Forelimb muscle (tissue), 1 donor: ENCODE measurements around the gene SGTB. TPM values are rescaled to one million over a fixed set of nuclear protein-coding genes. Genes with fewer than 3 reads are reported as not detected.
"Not testable (repeated sequence)": the region's sequence is repeated elsewhere in the genome, so short reads cannot be mapped to it uniquely, and the experiment has no call there.

Experiments
- DNase-seq: peaks from one replicate; pipeline ENCODE4 v3.0.0-alpha.2; 2013; ENCODE audit warnings: low read depth
- polyA plus RNA-seq: library from polyadenylated mRNA; unstranded; fragments of 120-200 nt; gene quantifications from one replicate; pipeline ENCODE4 v1.2.1, GENCODE V29; 2013; ENCODE audit not compliant: insufficient read length

The SGTB gene
- polyA plus RNA-seq, 1 donor, result 7.6 TPM

- no peak for DNase-seq
Observed at GRCh38 chr5:65672796-65673195, 49.1 kb downstream of the SGTB start.

GRCh38 chr5:65668696-65669095 lies 53.2 kb downstream of the SGTB start:
- no peak for DNase-seq

- DNase-seq, result no peak
Observed at GRCh38 chr5:65663804-65664521, 57.9 kb downstream of the SGTB start.

- DNase-seq, result no peak
Observed at GRCh38 chr5:65654713-65655112, 67.2 kb downstream of the SGTB start.

GRCh38 chr5:65651144-65651543 lies 70.8 kb downstream of the SGTB start:
- no peak for DNase-seq

GRCh38 chr5:65647941-65648340 lies 74.0 kb downstream of the SGTB start:
- DNase-seq, result no peak

- no peak for DNase-seq
Observed at GRCh38 chr5:65646938-65647337, 75.0 kb downstream of the SGTB start.

- DNase-seq, result no peak
Observed at GRCh38 chr5:65640240-65640639, 81.7 kb downstream of the SGTB start.

GRCh38 chr5:65630981-65631380 lies 90.9 kb downstream of the SGTB start:
- DNase-seq, result no peak

GRCh38 chr5:65625743-65626142 lies 96.2 kb downstream of the SGTB start:
- DNase-seq, result no peak

- peak; percentile 89 for DNase-seq
Observed at GRCh38 chr5:65624571-65625555, 97.0 kb downstream of the SGTB start, which contains the start of the genes SHLD3 and TRAPPC13. Gene SHLD3 (plus strand): TSS chr5:65625027. CDS start chr5:65629588, 4,561 bp downstream. Gene TRAPPC13 (plus strand): TSS chr5:65625027. CDS start chr5:65625061, 34 bp downstream.

GRCh38 chr5:65624025-65624570 lies 97.8 kb downstream of the SGTB start, which contains the start of gene TRIM23:
Gene TRIM23 (minus strand): TSS chr5:65624333. CDS start chr5:65624274, 59 bp downstream.
- peak; percentile 88 for DNase-seq

GRCh38 chr5:65623482-65623881 lies 98.4 kb downstream of the SGTB start:
- no peak for DNase-seq

GRCh38 chr5:65621961-65622360 lies 99.9 kb downstream of the SGTB start:
- not testable (repeated sequence) for DNase-seq

GRCh38 chr5:65620021-65620420 lies 101.9 kb downstream of the SGTB start:
- DNase-seq, result no peak

Other genes starting within 250 kb of the SGTB start
- gene ADAMTS6, start 240.2 kb downstream of the SGTB start, polyA plus RNA-seq, result 0.89 TPM
- gene CENPK, start 158.9 kb downstream of the SGTB start, polyA plus RNA-seq, result 12.6 TPM
- gene PPWD1, start 158.8 kb downstream of the SGTB start, polyA plus RNA-seq, result 42.1 TPM
- gene TRIM23, start 97.8 kb downstream of the SGTB start, polyA plus RNA-seq, result 19.2 TPM
- 2.4 TPM for gene SHLD3, start 97.1 kb downstream of the SGTB start, polyA plus RNA-seq
- gene TRAPPC13, start 97.1 kb downstream of the SGTB start, polyA plus RNA-seq, result 18.5 TPM
- 19.1 TPM for gene NLN, start 96 bp upstream of the SGTB start, polyA plus RNA-seq
- gene ERBIN, start 204.5 kb upstream of the SGTB start, polyA plus RNA-seq, result 40.5 TPM